ENCODE results near the gene FASTKD3. TPM values are rescaled to one million over a fixed set of nuclear protein-coding genes. Genes with fewer than 3 reads are reported as not detected.

The FASTKD3 gene
- total RNA-seq, 2 donors from 2014 or later: 4.6 TPM

DNA sequence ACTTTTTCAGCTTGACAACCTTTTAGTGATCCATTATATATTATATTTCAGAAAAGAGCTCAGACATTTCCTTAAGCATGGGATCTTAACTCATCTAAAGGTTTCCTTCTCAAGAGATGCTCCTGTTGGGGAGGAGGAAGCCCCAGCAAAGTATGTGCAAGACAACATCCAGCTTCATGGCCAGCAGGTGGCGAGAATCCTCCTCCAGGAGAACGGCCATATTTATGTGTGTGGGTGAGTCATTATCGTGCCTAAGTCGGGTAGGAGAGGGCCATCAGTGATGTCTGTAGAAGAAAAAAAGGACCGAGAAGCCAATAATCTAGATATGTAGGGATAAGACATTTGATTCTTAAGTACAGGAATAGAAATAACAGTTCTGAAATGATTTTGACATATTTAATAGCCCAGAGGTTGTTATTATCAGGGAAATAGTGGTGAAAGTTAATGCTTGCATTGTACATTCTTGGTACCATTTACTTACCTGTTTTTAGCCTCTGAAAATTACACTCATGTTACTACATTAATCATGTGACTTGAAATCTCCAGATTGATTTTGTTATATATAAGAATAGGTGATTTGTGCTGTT is 28.3 kb upstream of the FASTKD3 start:
- H3K9me3 ChIP-seq: no peaks in the 10 kb centered on the region
- H3K4me1 ChIP-seq: no peaks in the 10 kb centered on the region
- TF ChIP-seq, protein P1, sequence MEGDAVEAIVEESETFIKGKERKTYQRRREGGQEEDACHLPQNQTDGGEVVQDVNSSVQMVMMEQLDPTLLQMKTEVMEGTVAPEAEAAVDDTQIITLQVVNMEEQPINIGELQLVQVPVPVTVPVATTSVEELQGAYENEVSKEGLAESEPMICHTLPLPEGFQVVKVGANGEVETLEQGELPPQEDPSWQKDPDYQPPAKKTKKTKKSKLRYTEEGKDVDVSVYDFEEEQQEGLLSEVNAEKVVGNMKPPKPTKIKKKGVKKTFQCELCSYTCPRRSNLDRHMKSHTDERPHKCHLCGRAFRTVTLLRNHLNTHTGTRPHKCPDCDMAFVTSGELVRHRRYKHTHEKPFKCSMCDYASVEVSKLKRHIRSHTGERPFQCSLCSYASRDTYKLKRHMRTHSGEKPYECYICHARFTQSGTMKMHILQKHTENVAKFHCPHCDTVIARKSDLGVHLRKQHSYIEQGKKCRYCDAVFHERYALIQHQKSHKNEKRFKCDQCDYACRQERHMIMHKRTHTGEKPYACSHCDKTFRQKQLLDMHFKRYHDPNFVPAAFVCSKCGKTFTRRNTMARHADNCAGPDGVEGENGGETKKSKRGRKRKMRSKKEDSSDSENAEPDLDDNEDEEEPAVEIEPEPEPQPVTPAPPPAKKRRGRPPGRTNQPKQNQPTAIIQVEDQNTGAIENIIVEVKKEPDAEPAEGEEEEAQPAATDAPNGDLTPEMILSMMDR (IDR thresholded peaks at IDR 0.05): no peak
- H3K4me3 ChIP-seq: no peak overlapping the region
- no peak overlapping the region for H3K27ac ChIP-seq
- no peak for DNase-seq (ENCODE audit: low spot score)
- peaks cover 86% of the 10 kb centered on the region for H3K36me3 ChIP-seq
- H3K27me3 ChIP-seq: no peaks in the 10 kb centered on the region

DNA sequence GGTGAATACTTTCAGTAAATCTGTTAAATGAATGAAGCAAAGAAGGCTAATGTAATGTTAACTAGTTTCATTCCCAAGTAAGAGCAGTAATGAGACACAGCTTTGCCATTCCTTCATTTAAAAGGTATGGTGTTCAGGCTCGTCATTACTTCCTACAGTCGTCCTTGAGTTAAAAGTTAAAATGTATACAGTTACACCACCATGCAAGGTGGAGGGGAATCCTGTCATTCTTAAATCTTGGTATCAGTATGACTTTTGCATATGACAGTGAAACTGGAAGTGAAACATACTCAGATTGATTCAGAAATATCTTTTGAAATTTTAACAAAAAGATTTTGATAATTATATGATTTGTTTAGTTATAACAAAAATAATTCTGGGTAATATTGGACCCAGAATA is 26.0 kb upstream of the FASTKD3 start:
- Histone ChIP-seq H3K27ac (no peak overlapping the region), H3K36me3 (peaks cover 86% of the 10 kb centered on the region), H3K4me1 (no peaks in the 10 kb centered on the region), H3K9me3 (no peaks in the 10 kb centered on the region), H3K27me3 (no peaks in the 10 kb centered on the region), H3K4me3 (no peak overlapping the region)
- TF ChIP-seq, protein P1 (IDR thresholded peaks at IDR 0.05): no peak
- no peak for DNase-seq (ENCODE audit: low spot score)

DNA sequence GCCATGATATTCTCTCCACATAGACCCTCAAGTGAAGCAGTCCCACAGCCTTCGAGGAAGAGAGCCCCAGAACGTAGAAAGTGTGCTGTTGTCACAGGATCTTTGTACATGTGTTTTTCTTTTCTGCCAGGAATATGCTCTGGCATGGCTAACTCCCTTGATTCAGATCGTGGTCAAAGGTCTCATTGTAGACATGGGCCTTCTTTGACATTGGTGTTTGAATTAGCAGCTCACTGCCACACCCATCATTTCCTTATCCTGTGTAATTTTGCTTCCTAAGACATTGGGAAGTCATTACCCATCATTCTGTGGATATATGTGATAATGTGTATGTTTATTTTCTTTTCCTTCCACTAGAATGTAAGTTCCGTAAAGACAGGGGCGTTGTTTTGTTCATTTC is 25.6 kb upstream of the FASTKD3 start:
- TF ChIP-seq, protein P1 (IDR thresholded peaks at IDR 0.05): no peak
- Histone ChIP-seq H3K9me3 (no peaks in the 10 kb centered on the region), H3K27ac (no peak overlapping the region), H3K36me3 (peaks cover 87% of the 10 kb centered on the region), H3K27me3 (no peaks in the 10 kb centered on the region), H3K4me3 (no peak overlapping the region), H3K4me1 (no peaks in the 10 kb centered on the region)
- no peak for DNase-seq (ENCODE audit: low spot score)

DNA sequence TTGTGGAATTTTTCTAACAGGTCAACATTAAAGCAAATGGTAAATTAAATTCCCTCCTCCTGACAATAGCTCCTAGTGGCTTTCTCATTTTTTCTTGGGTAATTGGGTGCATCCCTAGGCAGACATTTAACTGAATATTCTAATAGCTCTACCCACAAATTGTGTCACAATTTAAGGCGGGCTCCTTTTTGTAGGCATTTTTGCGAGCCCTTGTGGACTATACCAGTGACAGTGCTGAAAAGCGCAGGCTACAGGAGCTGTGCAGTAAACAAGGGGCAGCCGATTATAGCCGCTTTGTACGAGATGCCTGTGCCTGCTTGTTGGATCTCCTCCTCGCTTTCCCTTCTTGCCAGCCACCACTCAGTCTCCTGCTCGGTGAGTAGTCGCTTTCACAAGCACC is 20.1 kb upstream of the FASTKD3 start:
- H3K36me3 ChIP-seq: peaks cover 81% of the 10 kb centered on the region
- no peak overlapping the region for H3K27ac ChIP-seq
- H3K9me3 ChIP-seq: no peaks in the 10 kb centered on the region

DNA sequence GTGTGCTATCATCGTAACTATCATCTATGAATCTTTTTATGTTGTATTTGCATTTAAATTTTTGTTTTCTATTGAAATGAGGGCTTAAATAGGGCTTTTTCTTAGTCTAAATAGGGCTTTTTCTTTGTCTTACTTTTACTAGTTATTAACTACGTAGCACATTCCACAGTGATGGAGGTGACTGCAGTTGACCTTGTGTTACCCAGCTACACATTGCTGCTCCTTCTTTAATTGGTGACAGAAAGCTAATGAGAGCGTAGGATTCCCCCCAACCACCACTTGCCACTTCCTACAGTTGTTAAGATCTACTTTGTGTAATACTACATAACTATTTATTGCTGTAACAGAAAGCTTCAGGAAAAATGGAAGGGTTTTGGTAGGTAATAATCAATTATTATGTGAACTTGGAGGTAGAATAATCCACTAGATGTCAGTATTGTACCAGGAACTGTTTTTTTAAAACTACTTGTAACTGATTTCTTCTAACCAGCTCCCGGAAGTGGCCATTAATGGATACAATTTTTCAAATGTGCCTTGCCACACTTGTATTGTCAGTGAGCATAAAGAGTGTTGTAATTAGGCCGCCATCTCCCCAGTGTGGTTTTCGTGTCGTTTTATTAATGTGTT is 18.1 kb upstream of the FASTKD3 start:
- no peak overlapping the region for H3K27ac ChIP-seq
- H3K4me3 ChIP-seq: no peak overlapping the region
- DNase-seq (ENCODE audit: low spot score): no peak
- TF ChIP-seq, protein P1 (IDR thresholded peaks at IDR 0.05): peak; percentile 24 to 68
- H3K9me3 ChIP-seq: no peaks in the 10 kb centered on the region
- H3K36me3 ChIP-seq: peaks cover 82% of the 10 kb centered on the region
- no peaks in the 10 kb centered on the region for H3K4me1 ChIP-seq
- no peaks in the 10 kb centered on the region for H3K27me3 ChIP-seq

More for the DNA sequence above, 20.1 kb upstream of the FASTKD3 start:
- H3K27me3 ChIP-seq: no peaks in the 10 kb centered on the region
- DNase-seq (ENCODE audit: low spot score): no peak
- H3K4me3 ChIP-seq: no peak overlapping the region
- TF ChIP-seq, protein P1 (IDR thresholded peaks at IDR 0.05): no peak
- H3K4me1 ChIP-seq: no peaks in the 10 kb centered on the region
